SW480 (cell line): ENCODE data around the gene RPL38.
A peak's percentile ranks its signal among the peaks of the same experiment; 100 is the strongest.

Experiments
- DNase-seq: peaks from one replicate; pipeline ENCODE4 v3.0.0-alpha.2; 2016; ENCODE audit warnings: low spot score

The RPL38 gene

GRCh38 chr17:74210191-74211140 is 7.0 kb downstream of the RPL38 start:
- DNase-seq: peak; percentile 51

GRCh38 chr17:74211141-74211911 is 7.8 kb downstream of the RPL38 start:
- DNase-seq: no peak

- DNase-seq: no peak
Observed at GRCh38 chr17:74211912-74212208, 8.4 kb downstream of the RPL38 start.

DNA sequence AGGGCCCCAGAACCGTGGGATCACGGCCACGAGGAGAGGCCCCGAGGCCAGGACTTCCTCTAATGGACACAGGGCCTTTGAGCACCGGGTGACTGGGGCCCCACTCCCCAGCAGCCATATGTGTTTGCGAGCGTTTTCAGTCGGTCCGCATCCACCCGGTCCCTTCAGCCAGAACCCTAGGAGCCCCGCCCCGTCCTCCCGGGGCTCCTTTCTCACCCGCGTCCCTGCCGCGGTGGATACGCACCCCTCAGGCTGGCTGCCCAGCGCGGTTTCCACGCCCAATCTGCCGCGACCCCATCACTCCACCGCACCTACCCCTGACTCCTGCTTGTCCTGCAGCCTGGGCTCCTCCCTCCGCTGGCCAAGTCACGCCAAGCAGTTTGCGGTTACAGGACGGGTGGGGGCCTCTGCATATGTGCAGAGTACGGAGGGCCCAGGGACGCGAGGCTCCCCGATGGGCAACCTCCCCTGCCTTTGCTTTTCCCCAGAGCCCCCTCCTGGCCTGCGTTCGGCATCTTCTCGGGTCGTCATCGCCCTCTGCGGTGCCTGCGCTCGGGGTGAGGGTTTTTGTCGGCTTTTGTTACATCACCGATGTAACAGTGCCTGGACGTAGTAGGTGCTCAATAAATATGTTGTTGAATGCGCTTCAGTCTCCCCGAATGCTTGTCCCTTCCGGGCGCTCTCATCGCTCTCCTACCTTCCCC is 8.9 kb downstream of the RPL38 start:
- no peak for DNase-seq

- DNase-seq: peak; percentile 75
Observed at GRCh38 chr17:74212913-74213791, 9.7 kb downstream of the RPL38 start, which contains the start of gene TTYH2. Gene TTYH2 (plus strand): TSS chr17:74213571. CDS start chr17:74213588, 17 bp downstream.

DNA sequence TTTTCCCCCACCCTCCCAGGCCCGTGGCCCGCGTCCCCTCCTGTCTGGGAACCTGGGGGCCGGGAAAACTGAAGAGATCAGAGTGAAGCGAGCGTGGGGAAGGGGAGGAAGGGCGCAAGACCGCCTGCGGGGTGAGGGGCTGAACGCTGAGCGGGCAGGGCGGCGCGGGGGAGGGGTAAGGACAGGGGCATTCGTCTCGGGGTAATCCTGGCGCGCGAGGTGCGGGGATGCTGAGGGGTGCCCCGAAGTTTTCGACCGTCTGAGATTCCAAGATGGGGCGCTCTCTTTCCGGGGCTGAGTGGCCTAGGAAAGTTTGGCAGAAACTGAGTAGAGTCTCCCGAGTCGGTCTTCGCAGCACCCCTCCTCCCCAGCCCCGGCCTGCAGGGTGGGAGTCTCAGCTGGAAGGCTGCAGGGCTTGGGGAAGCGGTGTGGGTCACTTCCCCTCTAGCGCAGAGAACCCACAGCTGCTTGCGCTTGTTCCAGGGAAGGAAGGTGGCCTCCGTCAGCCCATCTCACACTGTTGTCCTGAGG is 10.4 kb downstream of the RPL38 start:
- no peak for DNase-seq

- no peak for DNase-seq
Observed at GRCh38 chr17:74214484-74215341, 11.2 kb downstream of the RPL38 start.

- no peak for DNase-seq
Observed at GRCh38 chr17:74215342-74215727, 11.9 kb downstream of the RPL38 start.

DNA sequence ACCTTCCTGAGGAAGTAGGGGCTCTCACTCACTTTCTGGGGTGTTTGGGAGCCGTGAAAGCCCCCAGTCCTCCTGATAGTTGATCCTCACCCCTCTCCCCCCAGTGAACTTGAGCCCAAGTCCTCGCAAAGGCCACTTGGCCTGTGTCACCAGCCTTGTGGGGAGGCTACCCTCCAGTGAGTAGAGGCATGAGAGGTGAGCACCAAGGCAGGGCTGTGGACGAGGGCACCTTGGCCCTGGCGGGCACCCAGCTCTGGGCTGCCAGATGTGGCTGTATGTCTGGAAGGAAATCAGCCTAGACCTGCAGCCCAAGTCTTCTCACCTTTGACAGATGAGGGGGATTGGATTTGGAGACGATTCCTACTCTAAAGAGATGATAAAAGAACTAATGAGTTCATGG is 13.0 kb downstream of the RPL38 start:
- no peak for DNase-seq

- DNase-seq: no peak
Observed at GRCh38 chr17:74217037-74217730, 13.7 kb downstream of the RPL38 start.

- no peak for DNase-seq
Observed at GRCh38 chr17:74217888-74218287, 14.4 kb downstream of the RPL38 start.

- no peak for DNase-seq
Observed at GRCh38 chr17:74218436-74218835, 15.0 kb downstream of the RPL38 start.

- no peak for DNase-seq
Observed at GRCh38 chr17:74219576-74220133, 16.2 kb downstream of the RPL38 start.

GRCh38 chr17:74220219-74220618 is 16.7 kb downstream of the RPL38 start:
- no peak for DNase-seq

- no peak for DNase-seq
Observed at GRCh38 chr17:74220946-74221818, 17.7 kb downstream of the RPL38 start.

DNA sequence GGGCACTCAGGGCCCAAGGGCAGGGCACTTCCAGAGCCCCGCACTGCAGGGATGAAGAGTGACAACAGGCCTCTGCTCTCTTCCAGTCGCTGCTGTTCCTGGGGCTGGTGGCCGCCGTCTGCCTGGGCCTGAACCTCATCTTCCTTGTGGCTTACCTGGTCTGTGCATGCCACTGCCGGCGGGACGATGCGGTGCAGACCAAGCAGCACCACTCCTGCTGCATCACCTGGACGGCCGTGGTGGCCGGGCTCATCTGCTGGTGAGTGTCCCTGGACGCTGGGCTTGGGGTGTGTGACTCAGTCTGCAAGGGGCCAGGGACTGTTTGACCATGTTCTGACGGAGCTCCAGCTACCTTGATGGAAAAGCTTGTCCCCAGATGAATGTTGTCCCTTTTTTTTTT is 18.9 kb downstream of the RPL38 start:
- DNase-seq: no peak

GRCh38 chr17:74223901-74224300 is 20.4 kb downstream of the RPL38 start:
- DNase-seq: no peak

- DNase-seq: no peak
Observed at GRCh38 chr17:74224959-74225725, 21.7 kb downstream of the RPL38 start.
